H1 (cell line): Measurements from ENCODE around the gene PAX4. TPM values are rescaled to one million over a fixed set of nuclear protein-coding genes. Genes with fewer than 3 reads are reported as not detected.

Experiments
- BACH1 ChIP-seq: IDR thresholded peaks from 2 replicates; pipeline ENCODE4 v1.6.1; 2012; ENCODE audit warnings: low read length, improper control_type of control experiment
- CBX8 ChIP-seq: fragments of 300-800, 300-1000 bp; sonication (generic); IDR thresholded peaks from 2 replicates; pipeline ENCODE4 v1.7.1; 2016; ENCODE audit warnings: low read depth, low read length, borderline replicate concordance
- CEBPB ChIP-seq: IDR thresholded peaks from 2 replicates; pipeline ENCODE4 v1.6.1; 2012; ENCODE audit warnings: low read depth, low read length
- CTBP2 ChIP-seq: IDR thresholded peaks from 2 replicates; pipeline ENCODE4 v1.7.0; 2011; ENCODE audit warnings: borderline replicate concordance, mild to moderate bottlenecking, moderate library complexity, mixed read lengths, low read length; ENCODE audit not compliant: insufficient read depth, insufficient read length
- HDAC6 ChIP-seq: IDR thresholded peaks from one replicate; pipeline ENCODE4 v1.7.1; 2012; ENCODE audit warnings: low read depth, mild to moderate bottlenecking, inconsistent platforms, low read length, moderate library complexity
- RXRA ChIP-seq: IDR thresholded peaks from 2 replicates; pipeline ENCODE4 v1.6.1; 2011; ENCODE audit warnings: low read depth, mild to moderate bottlenecking, low read length, moderate library complexity; ENCODE audit not compliant: insufficient read depth
- TEAD4 ChIP-seq: IDR thresholded peaks from 2 replicates; pipeline ENCODE4 v1.6.1; 2012; ENCODE audit warnings: low read depth, low read length, inconsistent platforms, mixed read lengths
- ZNF274 ChIP-seq: IDR thresholded peaks from 2 replicates; pipeline ENCODE4 v1.7.0; 2012; ENCODE audit warnings: low read length, borderline replicate concordance; ENCODE audit errors: extremely low read depth
- polyA plus RNA-seq, 7 experiments: library from polyadenylated mRNA; depleted of rRNA in 3 of 7; stranded (reverse) in 5 of 7; unstranded in 2 of 7; fragments of >200 nt in 5 of 7; fragments of 200-250 nt in 2 of 7; gene quantifications; 1 replicate in 5 of 7; 2 replicates in 1 of 7; 4 replicates in 1 of 7; pipeline versions ENCODE4 v1.2.1 to v1.2.3, GENCODE V29; 2011 to 2013; ENCODE audit warnings: missing spikeins in 2 of 7, mixed read lengths in 2 of 7
- total RNA-seq: library from RNA; stranded (reverse); fragmentation: NEBNext Ultra II Directional; extraction: Animal tissue kit (Norgen Biotek cat#: 25700); gene quantifications from 2 replicates; pipeline ENCODE4 v1.2.1, GENCODE V29; 2021
- TF ChIP-seq, protein P1 (sequence below): fragments of 300-600 bp; sonication (generic); IDR thresholded peaks from 2 replicates; pipeline ENCODE4 v1.7.1; 2012; ENCODE audit warnings: low read length, moderate library complexity, mild to moderate bottlenecking, inconsistent platforms; ENCODE audit not compliant: insufficient replicate concordance
- TF ChIP-seq, protein P2 (sequence below): IDR thresholded peaks from 2 replicates; pipeline ENCODE4 v1.6.1; 2012; ENCODE audit warnings: inconsistent platforms
- TF ChIP-seq, protein P3 (sequence below): IDR thresholded peaks from 2 replicates; pipeline ENCODE4 v1.6.1; 2012; ENCODE audit warnings: inconsistent platforms

The PAX4 gene
- total and polyA plus RNA-seq, 2 of the 8 experiments (the other 6 are each of a cell fraction or from before 2014, with no cell fraction given), result 0.20 TPM; not detected in 1

DNA sequence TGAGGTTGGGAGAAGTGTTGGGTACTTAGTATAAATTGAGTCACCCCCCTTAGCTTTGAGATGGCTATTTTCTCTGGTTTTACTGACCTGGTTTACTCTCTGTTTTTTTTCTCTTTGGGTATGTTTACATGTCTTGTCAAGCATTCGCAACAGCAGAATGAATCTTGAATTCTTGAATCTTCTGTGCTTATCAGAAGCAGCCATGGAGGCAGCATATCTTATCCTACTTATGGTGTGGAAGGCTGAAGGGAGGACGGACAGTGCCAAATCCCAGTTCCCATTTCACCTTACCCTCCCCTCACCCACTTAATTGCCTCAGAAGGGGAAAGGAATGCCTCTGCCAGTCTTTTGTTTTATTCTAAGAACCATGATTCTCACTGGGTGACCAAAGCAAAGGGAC, 37.8 kb upstream of the PAX4 start (continued):
- TF ChIP-seq, protein P1, sequence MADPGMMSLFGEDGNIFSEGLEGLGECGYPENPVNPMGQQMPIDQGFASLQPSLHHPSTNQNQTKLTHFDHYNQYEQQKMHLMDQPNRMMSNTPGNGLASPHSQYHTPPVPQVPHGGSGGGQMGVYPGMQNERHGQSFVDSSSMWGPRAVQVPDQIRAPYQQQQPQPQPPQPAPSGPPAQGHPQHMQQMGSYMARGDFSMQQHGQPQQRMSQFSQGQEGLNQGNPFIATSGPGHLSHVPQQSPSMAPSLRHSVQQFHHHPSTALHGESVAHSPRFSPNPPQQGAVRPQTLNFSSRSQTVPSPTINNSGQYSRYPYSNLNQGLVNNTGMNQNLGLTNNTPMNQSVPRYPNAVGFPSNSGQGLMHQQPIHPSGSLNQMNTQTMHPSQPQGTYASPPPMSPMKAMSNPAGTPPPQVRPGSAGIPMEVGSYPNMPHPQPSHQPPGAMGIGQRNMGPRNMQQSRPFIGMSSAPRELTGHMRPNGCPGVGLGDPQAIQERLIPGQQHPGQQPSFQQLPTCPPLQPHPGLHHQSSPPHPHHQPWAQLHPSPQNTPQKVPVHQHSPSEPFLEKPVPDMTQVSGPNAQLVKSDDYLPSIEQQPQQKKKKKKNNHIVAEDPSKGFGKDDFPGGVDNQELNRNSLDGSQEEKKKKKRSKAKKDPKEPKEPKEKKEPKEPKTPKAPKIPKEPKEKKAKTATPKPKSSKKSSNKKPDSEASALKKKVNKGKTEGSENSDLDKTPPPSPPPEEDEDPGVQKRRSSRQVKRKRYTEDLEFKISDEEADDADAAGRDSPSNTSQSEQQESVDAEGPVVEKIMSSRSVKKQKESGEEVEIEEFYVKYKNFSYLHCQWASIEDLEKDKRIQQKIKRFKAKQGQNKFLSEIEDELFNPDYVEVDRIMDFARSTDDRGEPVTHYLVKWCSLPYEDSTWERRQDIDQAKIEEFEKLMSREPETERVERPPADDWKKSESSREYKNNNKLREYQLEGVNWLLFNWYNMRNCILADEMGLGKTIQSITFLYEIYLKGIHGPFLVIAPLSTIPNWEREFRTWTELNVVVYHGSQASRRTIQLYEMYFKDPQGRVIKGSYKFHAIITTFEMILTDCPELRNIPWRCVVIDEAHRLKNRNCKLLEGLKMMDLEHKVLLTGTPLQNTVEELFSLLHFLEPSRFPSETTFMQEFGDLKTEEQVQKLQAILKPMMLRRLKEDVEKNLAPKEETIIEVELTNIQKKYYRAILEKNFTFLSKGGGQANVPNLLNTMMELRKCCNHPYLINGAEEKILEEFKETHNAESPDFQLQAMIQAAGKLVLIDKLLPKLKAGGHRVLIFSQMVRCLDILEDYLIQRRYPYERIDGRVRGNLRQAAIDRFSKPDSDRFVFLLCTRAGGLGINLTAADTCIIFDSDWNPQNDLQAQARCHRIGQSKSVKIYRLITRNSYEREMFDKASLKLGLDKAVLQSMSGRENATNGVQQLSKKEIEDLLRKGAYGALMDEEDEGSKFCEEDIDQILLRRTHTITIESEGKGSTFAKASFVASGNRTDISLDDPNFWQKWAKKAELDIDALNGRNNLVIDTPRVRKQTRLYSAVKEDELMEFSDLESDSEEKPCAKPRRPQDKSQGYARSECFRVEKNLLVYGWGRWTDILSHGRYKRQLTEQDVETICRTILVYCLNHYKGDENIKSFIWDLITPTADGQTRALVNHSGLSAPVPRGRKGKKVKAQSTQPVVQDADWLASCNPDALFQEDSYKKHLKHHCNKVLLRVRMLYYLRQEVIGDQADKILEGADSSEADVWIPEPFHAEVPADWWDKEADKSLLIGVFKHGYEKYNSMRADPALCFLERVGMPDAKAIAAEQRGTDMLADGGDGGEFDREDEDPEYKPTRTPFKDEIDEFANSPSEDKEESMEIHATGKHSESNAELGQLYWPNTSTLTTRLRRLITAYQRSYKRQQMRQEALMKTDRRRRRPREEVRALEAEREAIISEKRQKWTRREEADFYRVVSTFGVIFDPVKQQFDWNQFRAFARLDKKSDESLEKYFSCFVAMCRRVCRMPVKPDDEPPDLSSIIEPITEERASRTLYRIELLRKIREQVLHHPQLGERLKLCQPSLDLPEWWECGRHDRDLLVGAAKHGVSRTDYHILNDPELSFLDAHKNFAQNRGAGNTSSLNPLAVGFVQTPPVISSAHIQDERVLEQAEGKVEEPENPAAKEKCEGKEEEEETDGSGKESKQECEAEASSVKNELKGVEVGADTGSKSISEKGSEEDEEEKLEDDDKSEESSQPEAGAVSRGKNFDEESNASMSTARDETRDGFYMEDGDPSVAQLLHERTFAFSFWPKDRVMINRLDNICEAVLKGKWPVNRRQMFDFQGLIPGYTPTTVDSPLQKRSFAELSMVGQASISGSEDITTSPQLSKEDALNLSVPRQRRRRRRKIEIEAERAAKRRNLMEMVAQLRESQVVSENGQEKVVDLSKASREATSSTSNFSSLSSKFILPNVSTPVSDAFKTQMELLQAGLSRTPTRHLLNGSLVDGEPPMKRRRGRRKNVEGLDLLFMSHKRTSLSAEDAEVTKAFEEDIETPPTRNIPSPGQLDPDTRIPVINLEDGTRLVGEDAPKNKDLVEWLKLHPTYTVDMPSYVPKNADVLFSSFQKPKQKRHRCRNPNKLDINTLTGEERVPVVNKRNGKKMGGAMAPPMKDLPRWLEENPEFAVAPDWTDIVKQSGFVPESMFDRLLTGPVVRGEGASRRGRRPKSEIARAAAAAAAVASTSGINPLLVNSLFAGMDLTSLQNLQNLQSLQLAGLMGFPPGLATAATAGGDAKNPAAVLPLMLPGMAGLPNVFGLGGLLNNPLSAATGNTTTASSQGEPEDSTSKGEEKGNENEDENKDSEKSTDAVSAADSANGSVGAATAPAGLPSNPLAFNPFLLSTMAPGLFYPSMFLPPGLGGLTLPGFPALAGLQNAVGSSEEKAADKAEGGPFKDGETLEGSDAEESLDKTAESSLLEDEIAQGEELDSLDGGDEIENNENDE, result no peak
- TF ChIP-seq, protein P2, sequence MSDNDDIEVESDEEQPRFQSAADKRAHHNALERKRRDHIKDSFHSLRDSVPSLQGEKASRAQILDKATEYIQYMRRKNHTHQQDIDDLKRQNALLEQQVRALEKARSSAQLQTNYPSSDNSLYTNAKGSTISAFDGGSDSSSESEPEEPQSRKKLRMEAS, result no peak
- TF ChIP-seq CBX8 (no peak), RXRA (no peak), TEAD4 (no peak), ZNF274 (no peak), CTBP2 (no peak), HDAC6 (no peak), BACH1 (no peak), CEBPB (no peak)
- TF ChIP-seq, protein P3, sequence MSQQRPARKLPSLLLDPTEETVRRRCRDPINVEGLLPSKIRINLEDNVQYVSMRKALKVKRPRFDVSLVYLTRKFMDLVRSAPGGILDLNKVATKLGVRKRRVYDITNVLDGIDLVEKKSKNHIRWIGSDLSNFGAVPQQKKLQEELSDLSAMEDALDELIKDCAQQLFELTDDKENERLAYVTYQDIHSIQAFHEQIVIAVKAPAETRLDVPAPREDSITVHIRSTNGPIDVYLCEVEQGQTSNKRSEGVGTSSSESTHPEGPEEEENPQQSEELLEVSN, result no peak
